H1 (cell line): ENCODE data around the gene PPARGC1A. TPM values are rescaled to one million over a fixed set of nuclear protein-coding genes. Genes with fewer than 3 reads are reported as not detected.

ENCODE experiments used
- CTCF ChIA-PET: fragments of 300-600 bp; sonication (Branson Sonifier 250); formaldehyde crosslinking; loops from one replicate; lab custom pipeline; 2021; ENCODE audit not compliant: partially characterized antibody; lab: Charles Lee
- POLR2A ChIA-PET: fragments of 300-600 bp; sonication (Branson Sonifier 250); formaldehyde crosslinking; loops from one replicate; lab custom pipeline; 2021; ENCODE audit warnings: inconsistent platforms; ENCODE audit not compliant: partially characterized antibody; lab: Charles Lee
- DNase-seq, 2 experiments: peaks; one replicate each; pipeline versions ENCODE4 v3.0.0 to v3.0.0-alpha.2; 2010 to 2022; ENCODE audit warnings: low spot score in 2 of 2, low read depth in 1 of 2, mixed read lengths in 1 of 2
- FAIRE-seq: peaks from 2 replicates; lab custom pipeline; 2011; peaks lifted over from hg19 to GRCh38; lab: Jason Lieb, UNC
- H2AFZ ChIP-seq: 2 replicates; pipeline ENCODE4 v1.8.1; 2012; ENCODE audit warnings: low read length, inconsistent platforms
- H2AK5ac ChIP-seq: 2 replicates; pipeline ENCODE4 v1.6.1; 2013; ENCODE audit warnings: low read depth, low read length
- H2BK120ac ChIP-seq: replicated peaks from 2 replicates; pipeline ENCODE3; 2013; ENCODE audit warnings: low read depth, low read length, inconsistent platforms
- H2BK12ac ChIP-seq: 2 replicates; pipeline ENCODE4 v1.6.1; 2013; ENCODE audit warnings: low read depth, low read length
- H2BK15ac ChIP-seq: 2 replicates; pipeline ENCODE4 v1.6.1; 2013; ENCODE audit warnings: low read length
- H2BK20ac ChIP-seq: 2 replicates; pipeline ENCODE4 v1.6.1; 2013; ENCODE audit warnings: low read length
- H2BK5ac ChIP-seq: 2 replicates; pipeline ENCODE4 v1.6.1; 2013; ENCODE audit warnings: low read depth, low read length
- H3K14ac ChIP-seq: 2 replicates; pipeline ENCODE4 v1.6.1; 2013; ENCODE audit warnings: inconsistent platforms; ENCODE audit not compliant: insufficient read length
- H3K18ac ChIP-seq: 2 replicates; pipeline ENCODE4 v1.6.1; 2013; ENCODE audit warnings: low read length; ENCODE audit errors: extremely low read depth
- H3K23ac ChIP-seq: 2 replicates; pipeline ENCODE4 v1.6.1; 2013; ENCODE audit warnings: inconsistent platforms; ENCODE audit not compliant: insufficient read length
- H3K23me2 ChIP-seq: 2 replicates; pipeline ENCODE4 v1.6.1; 2013; ENCODE audit warnings: low read depth, low read length
- H3K27ac ChIP-seq: 2 replicates; pipeline ENCODE4 v1.6.1; 2011; ENCODE audit warnings: low read depth, low read length, inconsistent platforms
- H3K27me3 ChIP-seq, 4 experiments: replicated peaks in 1 of 4; 1 replicate in 1 of 4; 2 replicates in 3 of 4; pipeline versions ENCODE4 v1.6.1 to v1.8.1; 2011 to 2013; ENCODE audit warnings: low read length in 3 of 4, mild to moderate bottlenecking in 3 of 4, inconsistent platforms in 2 of 4, mixed read lengths in 2 of 4, moderate library complexity in 1 of 4; ENCODE audit not compliant: control insufficient read depth in 3 of 4, insufficient read depth in 3 of 4; ENCODE audit errors: extremely low read depth in 1 of 4
- H3K36me3 ChIP-seq, 4 experiments: 2 replicates each; pipeline versions ENCODE4 v1.6.1 to v1.8.1; 2011 to 2013; ENCODE audit warnings: mild to moderate bottlenecking in 4 of 4, low read length in 3 of 4, moderate library complexity in 2 of 4, control low read depth in 1 of 4, inconsistent platforms in 1 of 4; ENCODE audit not compliant: insufficient read depth in 4 of 4, control insufficient read depth in 2 of 4
- H3K4ac ChIP-seq: replicated peaks from 2 replicates; pipeline ENCODE3; 2013; ENCODE audit warnings: low read length, low read depth, mixed read lengths, inconsistent platforms; ENCODE audit not compliant: insufficient read length
- H3K4me1 ChIP-seq, 4 experiments: replicated peaks in 1 of 4; 1 replicate in 1 of 4; 2 replicates in 3 of 4; pipeline versions ENCODE4 v1.6.1 to v1.8.1; 2011 to 2013; ENCODE audit warnings: low read length in 3 of 4, inconsistent platforms in 2 of 4, mixed read lengths in 1 of 4; ENCODE audit not compliant: insufficient read depth in 4 of 4, control insufficient read depth in 3 of 4
- H3K4me2 ChIP-seq, 2 experiments: 2 replicates each; pipeline versions ENCODE4 v1.6.1 to v1.8.1; 2011 to 2013; ENCODE audit warnings: low read depth in 2 of 2, low read length in 2 of 2, control low read depth in 1 of 2, inconsistent platforms in 1 of 2, mild to moderate bottlenecking in 1 of 2; ENCODE audit not compliant: insufficient read depth in 1 of 2
- H3K4me3 ChIP-seq, 4 experiments: fragments of 200-600, 300-600 bp in 1 of 4; sonication (generic), shearing (Covaris generic), sonication (Bioruptor Twin) in 1 of 4; 2 replicates each; pipeline versions ENCODE4 v1.5.1 to v1.8.1; 2011 to 2016; ENCODE audit warnings: low read length in 4 of 4, low read depth in 3 of 4, control low read depth in 2 of 4, inconsistent platforms in 2 of 4, mild to moderate bottlenecking in 2 of 4, mixed read lengths in 1 of 4, moderate library complexity in 1 of 4; ENCODE audit not compliant: insufficient read depth in 2 of 4; ENCODE audit errors: extremely low read depth in 1 of 4
- H3K56ac ChIP-seq: replicated peaks from 2 replicates; pipeline ENCODE3; 2013; ENCODE audit warnings: low read depth, mild to moderate bottlenecking, mixed read lengths, low read length, inconsistent platforms; ENCODE audit not compliant: insufficient read length
- H3K79me1 ChIP-seq: 2 replicates; pipeline ENCODE4 v1.6.1; 2013; ENCODE audit warnings: low read depth, low read length, control low read depth
- H3K79me2 ChIP-seq, 2 experiments: 2 replicates each; pipeline versions ENCODE4 v1.6.1 to v1.8.1; 2012 to 2013; ENCODE audit warnings: low read length in 2 of 2, mild to moderate bottlenecking in 2 of 2, inconsistent platforms in 1 of 2; ENCODE audit not compliant: insufficient read depth in 2 of 2, control insufficient read depth in 1 of 2
- H3K9ac ChIP-seq, 4 experiments: replicated peaks in 1 of 4; 1 replicate in 1 of 4; 2 replicates in 3 of 4; pipeline versions ENCODE4 v1.6.1 to v1.8.1; 2011 to 2013; ENCODE audit warnings: low read depth in 3 of 4, low read length in 3 of 4, control low read depth in 2 of 4, mild to moderate bottlenecking in 2 of 4, moderate library complexity in 2 of 4, inconsistent platforms in 1 of 4; ENCODE audit errors: extremely low read depth in 1 of 4
- H3K9me3 ChIP-seq, 2 experiments: 2 replicates each; pipeline versions ENCODE4 v1.6.1 to v1.8.1; 2012 to 2013; ENCODE audit warnings: mild to moderate bottlenecking in 2 of 2, moderate library complexity in 2 of 2, control low read depth in 1 of 2, inconsistent platforms in 1 of 2, low read depth in 1 of 2, low read length in 1 of 2, mixed read lengths in 1 of 2; ENCODE audit not compliant: insufficient read depth in 2 of 2
- H4K20me1 ChIP-seq, 2 experiments: replicated peaks in 1 of 2; 2 replicates each; pipeline versions ENCODE3 to v1.8.1; 2011 to 2013; ENCODE audit warnings: inconsistent platforms in 2 of 2, low read length in 2 of 2, mild to moderate bottlenecking in 1 of 2; ENCODE audit not compliant: insufficient read depth in 2 of 2, control insufficient read depth in 1 of 2
- H4K5ac ChIP-seq: 2 replicates; pipeline ENCODE4 v1.6.1; 2013; ENCODE audit warnings: low read length, low read depth, mixed read lengths, inconsistent platforms; ENCODE audit not compliant: insufficient read length
- H4K8ac ChIP-seq: 2 replicates; pipeline ENCODE4 v1.8.0; 2013; ENCODE audit warnings: mild to moderate bottlenecking, moderate library complexity, low read length, inconsistent platforms; ENCODE audit not compliant: insufficient read depth; ENCODE audit errors: extremely low read depth
- H4K91ac ChIP-seq: replicated peaks from 2 replicates; pipeline ENCODE3; 2013; ENCODE audit warnings: low read length, mixed read lengths, inconsistent platforms; ENCODE audit not compliant: insufficient read length
- ASH2L ChIP-seq: fragments of 200-600, 300-600 bp; sonication (generic); IDR thresholded peaks from one replicate; pipeline ENCODE4 v1.7.1; 2017; ENCODE audit warnings: low read length
- BRCA1 ChIP-seq: IDR thresholded peaks from 2 replicates; pipeline ENCODE4 v1.6.1; 2012; ENCODE audit warnings: low read depth, low read length, improper control_type of control experiment
- CREB1 ChIP-seq: IDR thresholded peaks from 2 replicates; pipeline ENCODE4 v1.6.1; 2012; ENCODE audit warnings: inconsistent platforms
- EZH2 ChIP-seq: fragments of 200-600 bp; sonication (generic); IDR thresholded peaks from 2 replicates; pipeline ENCODE4 v1.7.1; 2012; ENCODE audit warnings: low read depth, mild to moderate bottlenecking, moderate library complexity, low read length, inconsistent platforms; ENCODE audit not compliant: severe bottlenecking
- GABPA ChIP-seq: IDR thresholded peaks from 2 replicates; pipeline ENCODE4 v1.6.1; 2011; ENCODE audit warnings: mild to moderate bottlenecking, low read length, moderate library complexity, borderline replicate concordance; ENCODE audit not compliant: insufficient read depth
- GTF2F1 ChIP-seq: IDR thresholded peaks from 2 replicates; pipeline ENCODE4 v1.6.1; 2012; ENCODE audit warnings: low read depth, low read length, improper control_type of control experiment, borderline replicate concordance
- HDAC2 ChIP-seq, 2 experiments: fragments of 300-600 bp in 1 of 2; sonication (generic) in 1 of 2; IDR thresholded peaks; 2 replicates each; pipeline ENCODE4 v1.6.1; 2011 to 2012; ENCODE audit warnings: low read depth in 2 of 2, low read length in 2 of 2, mild to moderate bottlenecking in 2 of 2, moderate library complexity in 2 of 2, borderline replicate concordance in 1 of 2, inconsistent platforms in 1 of 2
- JUN ChIP-seq: IDR thresholded peaks from 2 replicates; pipeline ENCODE4 v1.6.1; 2011; ENCODE audit warnings: low read depth, mild to moderate bottlenecking, improper control_type of control experiment, low read length
- JUND ChIP-seq: IDR thresholded peaks from 2 replicates; pipeline ENCODE4 v1.6.1; 2011; ENCODE audit warnings: mild to moderate bottlenecking, improper control_type of control experiment, low read length
- KDM4A ChIP-seq: IDR thresholded peaks from one replicate; pipeline ENCODE4 v1.7.1; 2012; ENCODE audit warnings: low read depth, mild to moderate bottlenecking, moderate library complexity, low read length, inconsistent platforms; ENCODE audit not compliant: severe bottlenecking
- KDM5A ChIP-seq: fragments of 200-600 bp; IDR thresholded peaks from 2 replicates; pipeline ENCODE4 v1.7.1; 2012; ENCODE audit warnings: mild to moderate bottlenecking, low read length, inconsistent platforms, mixed read lengths
- RFX5 ChIP-seq: IDR thresholded peaks from 2 replicates; pipeline ENCODE4 v1.6.1; 2011; ENCODE audit warnings: low read depth, low read length, improper control_type of control experiment, borderline replicate concordance
- SAP30 ChIP-seq: fragments of 300-600 bp; sonication (generic); IDR thresholded peaks from 2 replicates; pipeline ENCODE4 v1.7.1; 2012; ENCODE audit warnings: low read length, moderate library complexity, mild to moderate bottlenecking, inconsistent platforms; ENCODE audit not compliant: insufficient read depth, insufficient replicate concordance
- ZNF274 ChIP-seq: IDR thresholded peaks from 2 replicates; pipeline ENCODE4 v1.7.0; 2012; ENCODE audit warnings: low read length, borderline replicate concordance; ENCODE audit errors: extremely low read depth
- WGBS, 2 experiments: shearing (Covaris generic) in 1 of 2; methylation state at CpG; one replicate each; pipeline versions ENCODE4 v1.1.6 to v1.1.7; 2013 to 2015; ENCODE audit warnings: low lambda C conversion rate in 2 of 2, mixed read lengths in 2 of 2, inconsistent platforms in 1 of 2, low coverage in 1 of 2, missing lambda C conversion rate in 1 of 2; ENCODE audit not compliant: insufficient replicate concordance in 2 of 2, insufficient coverage in 1 of 2, insufficient read length in 1 of 2; ENCODE audit errors: extremely low coverage in 1 of 2, missing lambda C conversion rate in 1 of 2; 5-methylcytosine and 5-hydroxymethylcytosine counted together
- polyA plus RNA-seq, 7 experiments: library from polyadenylated mRNA; depleted of rRNA in 3 of 7; stranded (reverse) in 5 of 7; unstranded in 2 of 7; fragments of >200 nt in 5 of 7; fragments of 200-250 nt in 2 of 7; gene quantifications; 1 replicate in 5 of 7; 2 replicates in 1 of 7; 4 replicates in 1 of 7; pipeline versions ENCODE4 v1.2.1 to v1.2.3, GENCODE V29; 2011 to 2013; ENCODE audit warnings: missing spikeins in 2 of 7, mixed read lengths in 2 of 7
- total RNA-seq: library from RNA; stranded (reverse); fragmentation: NEBNext Ultra II Directional; extraction: Animal tissue kit (Norgen Biotek cat#: 25700); gene quantifications from 2 replicates; pipeline ENCODE4 v1.2.1, GENCODE V29; 2021

PPARGC1A gene
- total and polyA plus RNA-seq, 2 of the 8 experiments (the other 6 are each of a cell fraction or from before 2014, with no cell fraction given) = 0.54 to 1.4 TPM

GRCh38 chr4:23838131-23838530, 51.7 kb downstream of the PPARGC1A start:
- Histone ChIP-seq H3K23me2 (no peaks in the 10 kb centered on the region; the same call in 1 of the 2 replicates), H3K4ac (no peak overlapping the region), H2BK120ac (no peak overlapping the region), H3K36me3 (no peaks in the 10 kb centered on the region), H3K27me3 (no peaks in the 10 kb centered on the region), H3K56ac (no peak overlapping the region), H2AFZ (no peak overlapping the region), H2AK5ac (no peak overlapping the region), H3K79me2 (no peaks in the 10 kb centered on the region), H2BK15ac (no peak overlapping the region), H4K20me1 (no peaks in the 10 kb centered on the region), H4K91ac (no peak overlapping the region), H3K4me2 (no peak overlapping the region), H3K79me1 (no peaks in the 10 kb centered on the region), H3K27ac (no peak overlapping the region), H3K14ac (no peak overlapping the region), H3K23ac (no peak overlapping the region), H3K9me3 (no peaks in the 10 kb centered on the region), H3K4me3 (no peak overlapping the region), H2BK12ac (no peak overlapping the region), H3K18ac (no peak overlapping the region), H2BK5ac (no peak overlapping the region), H4K5ac (no peak overlapping the region), H3K9ac (no peak overlapping the region), H4K8ac (no peak overlapping the region), H3K4me1 (no peaks in the 10 kb centered on the region), H2BK20ac (no peak overlapping the region)
- ChIA-PET CTCF (no interaction called here), POLR2A (no interaction called here)
- DNase-seq (no peak), FAIRE-seq (no peak)
- 88% methylated on average over 3 of the region's 3 CpGs; no CpG with 5 or more reads in 1 of the 2 experiments for WGBS, 2 experiments
- TF ChIP-seq EZH2 (no peak), JUN (no peak), GABPA (no peak), KDM5A (no peak), RFX5 (no peak), KDM4A (no peak), ZNF274 (no peak), SAP30 (no peak), ASH2L (no peak), BRCA1 (no peak), JUND (no peak), HDAC2 (IDR thresholded peaks at IDR 0.05; ENCODE audit: borderline replicate concordance in 1 of 2, low read depth in 2 of 2, low read length in 2 of 2) (no peak), GTF2F1 (no peak), CREB1 (no peak)
